Activated T-helper 2 cell treated with anti-CD3 and anti-CD28 coated beads, Interferon-gamma antibody, Interleukin-2, Interleukin-4, amounts not matched to agents 10 μg/mL and 5 μg/mL and 100 μg/mL, durations not matched to agents 14 hours and 24 hours and 36 hours (primary cell): ENCODE measurements around the gene LENG1. TPM values are rescaled to one million over a fixed set of nuclear protein-coding genes. Genes with fewer than 3 reads are reported as not detected.
"Not testable (repeated sequence)": the region's sequence is repeated elsewhere in the genome, so short reads cannot be mapped to it uniquely, and the experiment has no call there.

Source experiments
- DNase-seq: peaks from one replicate; pipeline ENCODE4 v3.0.0; 2021; ENCODE audit warnings: low spot score
- H3K27ac Mint-ChIP-seq: one replicate; pipeline ENCODE4 v1.8.0; 2021; ENCODE audit warnings: mixed read lengths
- H3K27me3 Mint-ChIP-seq: one replicate; pipeline ENCODE4 v1.8.0; 2021; ENCODE audit warnings: low read depth, mixed read lengths
- H3K36me3 Mint-ChIP-seq: one replicate; pipeline ENCODE4 v1.8.0; 2021; ENCODE audit warnings: low read depth, mixed read lengths
- H3K4me1 Mint-ChIP-seq: one replicate; pipeline ENCODE4 v1.8.0; 2021; ENCODE audit warnings: low read depth, mixed read lengths
- H3K4me3 Mint-ChIP-seq: one replicate; pipeline ENCODE4 v1.8.0; 2021; ENCODE audit warnings: low read depth, mild to moderate bottlenecking, moderate library complexity, mixed read lengths
- H3K9me3 Mint-ChIP-seq: one replicate; pipeline ENCODE4 v1.8.0; 2021; ENCODE audit warnings: mixed read lengths
- intact Hi-C: fragments of 100-400 bp; cut with micrococcal nuclease; formaldehyde crosslinking; loops from one replicate; pipeline ENCODE4 v1.15.1; 2023
- total RNA-seq: library from RNA; stranded (reverse); gene quantifications from 2 replicates; pipeline ENCODE4 v1.2.3, GENCODE V29; 2022

LENG1 gene
- total RNA-seq, 1 donor from 2014 or later: 4.0 TPM

DNA sequence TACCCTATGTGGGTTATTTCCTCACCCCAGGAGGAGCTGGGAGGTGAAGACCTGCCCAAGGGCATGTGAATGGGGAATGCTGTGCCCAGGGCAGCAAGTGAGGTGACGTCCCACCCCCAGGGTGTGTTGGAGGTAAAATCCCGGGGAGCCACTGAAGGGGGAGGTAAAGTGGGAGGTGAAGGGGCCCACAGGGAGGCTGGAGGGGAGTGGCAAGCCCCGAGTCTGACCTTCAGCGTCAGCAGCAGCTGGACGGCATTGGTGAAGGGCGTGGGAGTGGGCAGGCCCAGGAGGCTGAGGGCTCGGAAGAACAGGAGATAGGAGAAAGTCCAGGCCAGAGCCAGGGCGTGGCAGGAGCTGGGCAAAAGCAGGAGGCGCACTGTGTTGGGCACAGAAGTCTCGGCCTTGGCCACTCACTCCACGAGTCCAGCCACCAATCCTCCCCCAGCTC lies 27.4 kb upstream of the LENG1 start:
- Mint-ChIP-seq H3K9me3 (no peaks in the 10 kb centered on the region), H3K4me1 (peaks cover 21% of the 10 kb centered on the region), H3K27ac (peak overlapping the region; percentile 96), H3K27me3 (no peaks in the 10 kb centered on the region), H3K36me3 (peaks cover 46% of the 10 kb centered on the region), H3K4me3 (peak overlapping the region; percentile 89)
- no peak for DNase-seq
- intact Hi-C loops: no loop called here

DNA sequence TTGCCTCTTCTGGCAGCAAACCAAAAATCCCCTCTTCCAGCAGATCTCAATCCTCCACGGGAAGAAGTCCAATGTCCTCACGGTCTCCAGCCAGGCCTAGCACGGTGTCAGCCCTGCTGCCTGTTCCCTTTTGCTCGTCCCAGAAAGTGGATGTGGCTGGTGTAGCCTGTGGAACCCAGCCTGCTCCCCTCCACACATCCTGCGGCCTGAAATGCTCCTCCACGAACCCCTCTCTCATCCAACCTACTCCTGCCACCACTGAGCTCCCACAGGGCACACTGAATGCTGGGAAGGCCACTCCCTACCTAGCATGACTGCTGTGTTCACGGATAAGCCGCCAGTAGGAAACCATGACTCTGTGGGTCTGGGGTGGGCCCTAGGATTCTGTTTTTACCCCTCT lies 26.8 kb upstream of the LENG1 start:
- no peaks in the 10 kb centered on the region for H3K9me3 Mint-ChIP-seq
- DNase-seq: no peak
- peaks cover 47% of the 10 kb centered on the region for H3K36me3 Mint-ChIP-seq
- intact Hi-C loops: no loop called here
- no peak overlapping the region for H3K4me3 Mint-ChIP-seq
- H3K27ac Mint-ChIP-seq: peak overlapping the region; percentile 96
- peaks cover 16% of the 10 kb centered on the region for H3K4me1 Mint-ChIP-seq
- H3K27me3 Mint-ChIP-seq: no peaks in the 10 kb centered on the region

DNA sequence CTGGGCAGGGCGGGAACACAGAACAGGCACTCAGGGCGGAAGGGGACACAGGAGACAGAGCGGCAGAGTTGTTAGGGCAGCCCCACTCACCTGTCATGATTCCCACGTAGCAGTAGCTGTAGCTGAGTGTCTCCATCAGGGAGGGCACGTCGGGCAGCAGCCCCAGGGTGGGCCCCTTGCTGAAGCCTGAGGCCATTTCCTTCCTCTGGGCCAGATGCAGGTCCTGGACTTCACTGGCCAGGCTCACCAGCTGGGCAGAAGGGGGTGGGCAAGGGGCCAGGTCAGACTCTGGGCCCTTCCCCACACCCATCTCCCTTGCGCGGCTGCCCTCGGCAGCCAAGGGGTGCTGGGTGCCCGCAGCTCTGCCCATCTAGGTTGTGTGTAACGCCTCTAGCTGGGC lies 23.9 kb upstream of the LENG1 start:
- intact Hi-C loops: no loop called here
- Mint-ChIP-seq H3K27ac (no peak overlapping the region), H3K27me3 (no peaks in the 10 kb centered on the region), H3K4me3 (no peak overlapping the region), H3K4me1 (peaks cover 16% of the 10 kb centered on the region), H3K36me3 (peaks cover 70% of the 10 kb centered on the region), H3K9me3 (no peaks in the 10 kb centered on the region)
- no peak for DNase-seq

DNA sequence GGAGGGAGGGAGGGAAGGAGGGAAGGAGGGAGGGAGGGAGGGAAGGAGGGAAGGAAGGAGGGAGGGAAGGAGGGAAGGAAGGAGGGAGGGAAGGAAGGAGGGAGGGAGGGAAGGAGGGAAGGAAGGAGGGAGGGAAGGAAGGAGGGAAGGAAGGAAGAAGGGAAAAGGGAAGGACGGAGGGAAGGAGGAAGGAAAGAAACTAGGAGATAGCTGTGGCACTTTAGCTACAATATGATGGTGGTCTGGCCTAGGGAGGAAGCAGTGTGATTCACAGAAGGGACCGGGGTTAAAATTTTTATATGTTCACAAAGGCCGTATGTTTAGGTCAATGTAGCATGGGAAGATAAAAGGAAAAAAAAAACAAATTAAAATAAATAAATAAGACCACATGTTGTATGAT lies 22.4 kb upstream of the LENG1 start:
- H3K9me3 Mint-ChIP-seq, H3K4me3 Mint-ChIP-seq, DNase-seq, H3K4me1 Mint-ChIP-seq, H3K27ac Mint-ChIP-seq, intact Hi-C loops, H3K27me3 Mint-ChIP-seq: not testable (repeated sequence)
- peaks cover 62% of the 10 kb centered on the region for H3K36me3 Mint-ChIP-seq

DNA sequence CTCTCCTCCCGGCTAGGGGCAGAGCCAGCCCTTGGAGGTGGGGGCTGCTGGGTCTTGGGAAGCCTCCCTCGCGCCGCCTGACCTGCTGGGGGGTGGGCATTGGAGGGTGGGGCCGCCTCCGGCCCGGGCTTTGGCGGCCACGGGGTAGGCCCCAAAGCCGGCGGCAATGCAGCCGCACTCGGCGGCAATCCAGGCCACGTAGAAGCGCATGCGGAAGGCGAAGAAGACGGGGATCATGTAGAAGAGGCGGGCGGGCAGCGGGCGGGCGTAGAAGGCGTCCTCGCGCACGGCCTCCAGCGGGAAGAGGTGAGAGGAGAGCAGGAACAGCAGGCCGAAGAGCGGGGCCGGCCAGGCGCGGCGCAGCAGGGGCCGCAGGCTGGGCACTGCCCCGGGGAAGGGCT lies 21.2 kb upstream of the LENG1 start:
- DNase-seq: no peak
- Mint-ChIP-seq H3K36me3 (peaks cover 57% of the 10 kb centered on the region), H3K27ac (no peak overlapping the region), H3K4me3 (no peak overlapping the region), H3K27me3 (no peaks in the 10 kb centered on the region), H3K4me1 (peaks cover 7% of the 10 kb centered on the region), H3K9me3 (no peaks in the 10 kb centered on the region)
- intact Hi-C loops: no loop called here

DNA sequence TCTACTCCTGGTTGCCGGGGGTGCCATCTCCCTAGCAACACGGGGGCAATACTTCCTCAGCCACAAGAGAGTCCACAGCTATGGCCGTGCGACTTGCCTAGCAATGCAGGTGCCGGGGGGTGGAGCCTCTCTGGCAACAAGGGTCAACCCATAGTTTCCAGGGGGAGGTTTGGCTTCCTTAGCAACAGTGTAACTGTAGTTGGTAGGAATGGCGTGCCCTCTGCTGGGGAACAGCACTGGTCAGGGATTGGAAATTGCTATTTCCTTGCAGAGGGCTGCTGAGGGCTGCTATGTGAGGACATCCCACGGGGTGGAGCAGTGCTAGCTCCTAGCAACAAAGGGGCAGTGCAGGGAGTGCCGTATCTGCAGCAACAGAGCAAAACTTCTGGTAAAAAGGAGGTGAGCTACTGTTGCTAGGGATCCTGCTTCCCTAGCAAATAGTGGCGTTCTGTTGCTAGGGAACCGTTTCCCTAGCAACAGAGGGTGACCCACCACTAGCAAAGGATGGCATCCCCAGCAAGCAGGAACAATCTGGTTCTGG lies 20.5 kb upstream of the LENG1 start:
- H3K36me3 Mint-ChIP-seq: peaks cover 51% of the 10 kb centered on the region

DNA sequence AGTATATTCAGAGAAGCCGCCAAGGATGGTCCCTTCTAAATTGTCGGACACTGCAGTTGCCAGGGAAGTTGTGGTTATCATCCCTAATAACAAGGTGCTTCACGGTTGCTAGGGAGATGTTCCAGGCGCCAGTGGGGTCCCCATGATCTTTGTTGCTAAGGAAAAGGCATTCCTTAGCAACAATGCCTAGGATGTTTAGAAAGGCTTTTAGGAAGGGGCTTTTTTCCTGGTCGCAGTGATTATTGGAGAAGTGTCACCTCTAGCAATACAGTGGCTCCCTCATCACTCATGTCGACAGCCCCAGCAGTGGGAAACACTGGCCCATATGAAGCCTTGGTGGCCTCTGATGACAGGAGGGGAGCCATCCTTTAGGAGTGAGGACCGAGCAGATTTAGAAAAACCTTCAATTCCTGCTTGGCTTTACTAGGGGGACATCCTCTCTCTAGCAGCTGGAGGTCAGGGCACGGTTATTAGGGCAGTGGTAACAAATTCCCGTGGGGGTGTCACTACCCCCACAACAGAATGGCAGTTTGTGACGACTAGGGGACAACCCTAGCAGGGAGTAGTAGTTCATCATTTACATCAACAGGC lies 19.8 kb upstream of the LENG1 start:
- intact Hi-C loops: no loop called here
- Mint-ChIP-seq H3K4me1 (peaks cover 4% of the 10 kb centered on the region), H3K36me3 (peaks cover 51% of the 10 kb centered on the region), H3K27me3 (no peaks in the 10 kb centered on the region), H3K27ac (no peak overlapping the region), H3K9me3 (no peaks in the 10 kb centered on the region), H3K4me3 (no peak overlapping the region)
- DNase-seq: no peak

More for the DNA sequence above, 20.5 kb upstream of the LENG1 start:
- no peak for DNase-seq
- H3K27ac Mint-ChIP-seq: no peak overlapping the region
- intact Hi-C loops: no loop called here
- H3K4me3 Mint-ChIP-seq: no peak overlapping the region
- H3K27me3 Mint-ChIP-seq: no peaks in the 10 kb centered on the region
- H3K4me1 Mint-ChIP-seq: peaks cover 4% of the 10 kb centered on the region
- no peaks in the 10 kb centered on the region for H3K9me3 Mint-ChIP-seq

DNA sequence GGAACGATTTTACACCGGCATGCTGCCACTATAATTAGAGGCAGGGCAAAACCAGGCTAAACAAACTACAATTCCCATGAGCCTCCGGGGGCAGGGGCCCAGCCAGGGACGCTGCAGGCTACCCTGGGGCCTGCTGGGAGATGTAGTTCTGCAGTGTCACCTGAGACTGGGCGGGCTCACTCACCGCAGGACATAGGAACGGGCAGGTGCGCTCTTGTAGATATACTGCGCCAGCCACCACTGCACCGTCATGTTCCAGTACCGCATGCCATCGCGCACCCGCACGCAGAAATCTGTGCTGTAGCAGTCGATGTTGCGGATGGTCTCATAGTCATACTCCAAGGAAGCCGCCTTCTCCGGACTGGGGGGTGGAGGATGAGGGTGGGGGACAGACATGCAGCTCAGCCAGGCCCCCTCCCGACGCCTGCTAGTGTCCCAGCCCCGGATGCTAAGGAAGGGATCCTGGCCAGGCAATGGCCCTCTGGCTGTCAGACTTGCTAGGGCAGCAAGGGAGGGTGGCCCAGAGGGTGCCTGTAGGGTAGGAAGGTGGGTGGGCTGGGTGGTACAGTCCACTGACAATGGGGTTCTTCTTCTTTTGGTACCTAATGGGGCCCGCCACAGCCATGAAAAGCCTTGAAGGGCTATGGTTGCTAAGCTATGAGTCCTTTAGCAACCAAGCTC lies 19.2 kb upstream of the LENG1 start:
- DNase-seq: no peak
- Mint-ChIP-seq H3K27me3 (no peaks in the 10 kb centered on the region), H3K4me1 (peaks cover under 1% of the 10 kb centered on the region), H3K9me3 (no peaks in the 10 kb centered on the region), H3K36me3 (peaks cover 44% of the 10 kb centered on the region), H3K4me3 (no peak overlapping the region), H3K27ac (no peak overlapping the region)
- intact Hi-C loops: no loop called here

DNA sequence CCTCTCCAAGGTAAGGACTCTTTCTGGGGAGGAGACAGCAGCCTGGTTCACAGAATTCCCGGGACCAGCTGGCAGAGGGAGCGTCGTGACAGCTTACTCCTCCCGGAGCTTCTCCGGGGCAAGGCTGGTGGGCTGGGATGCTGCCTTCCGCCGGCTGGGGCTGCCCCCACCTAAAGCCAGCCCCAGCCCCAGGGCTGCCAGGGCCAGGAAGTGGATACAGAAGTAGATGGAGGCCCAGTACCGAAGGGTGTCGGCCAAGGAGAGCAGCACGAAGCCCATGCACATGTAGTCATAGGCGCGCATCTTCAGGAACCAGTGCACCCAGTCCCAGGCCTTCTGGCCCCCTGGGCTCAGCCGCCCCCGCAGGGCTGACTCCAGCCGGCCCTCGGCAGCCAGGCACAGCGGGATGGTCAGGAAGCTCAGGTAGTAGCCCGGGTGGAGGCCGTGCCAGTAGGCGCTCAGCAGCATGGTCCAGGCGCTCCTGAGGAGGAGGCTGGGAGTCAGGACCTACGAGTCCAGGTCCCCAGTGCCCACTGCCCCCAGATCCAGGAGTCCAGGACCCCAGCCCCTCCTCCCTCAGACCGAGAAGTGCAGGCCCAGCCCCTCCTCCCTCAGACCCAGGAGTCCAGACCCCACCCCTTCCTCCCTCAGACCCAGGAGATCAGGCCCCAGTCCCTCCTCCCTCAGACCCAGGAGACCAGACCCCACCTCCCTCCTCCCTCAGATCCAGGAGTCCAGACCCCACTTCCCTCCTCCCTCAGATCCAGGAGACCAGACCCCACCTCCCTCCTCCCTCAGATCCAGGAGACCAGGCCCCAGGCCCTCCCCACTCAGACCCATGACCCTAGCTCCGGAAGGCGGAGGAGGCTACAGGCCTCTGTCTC lies 14.7 kb upstream of the LENG1 start:
- Mint-ChIP-seq H3K4me1 (no peaks in the 10 kb centered on the region), H3K9me3 (no peaks in the 10 kb centered on the region), H3K27ac (no peak overlapping the region), H3K4me3 (no peak overlapping the region), H3K27me3 (no peaks in the 10 kb centered on the region), H3K36me3 (peaks cover 18% of the 10 kb centered on the region)
- no peak for DNase-seq
- intact Hi-C loops: no loop called here

DNA sequence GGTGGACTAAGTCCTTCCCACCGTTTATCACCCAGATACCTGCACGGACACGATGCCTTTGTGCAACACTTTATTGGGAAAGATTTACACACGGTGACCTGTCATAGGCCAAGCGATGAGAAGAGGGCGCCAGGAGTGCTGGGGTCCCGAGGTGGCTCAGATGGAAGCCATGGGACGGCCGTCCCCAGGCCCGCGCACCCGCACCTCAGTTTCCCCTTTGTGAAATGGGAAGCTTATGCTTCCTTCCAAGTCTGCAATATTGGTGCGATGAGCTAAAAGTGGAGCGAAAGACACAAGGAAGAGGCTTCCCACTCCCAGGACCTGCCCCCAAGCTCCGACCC lies 13.8 kb upstream of the LENG1 start:
- Mint-ChIP-seq H3K4me1 (no peaks in the 10 kb centered on the region), H3K27ac (no peak overlapping the region), H3K4me3 (no peak overlapping the region), H3K9me3 (no peaks in the 10 kb centered on the region), H3K27me3 (no peaks in the 10 kb centered on the region), H3K36me3 (peaks cover 9% of the 10 kb centered on the region)
- intact Hi-C loops: no loop called here
- DNase-seq: no peak

DNA sequence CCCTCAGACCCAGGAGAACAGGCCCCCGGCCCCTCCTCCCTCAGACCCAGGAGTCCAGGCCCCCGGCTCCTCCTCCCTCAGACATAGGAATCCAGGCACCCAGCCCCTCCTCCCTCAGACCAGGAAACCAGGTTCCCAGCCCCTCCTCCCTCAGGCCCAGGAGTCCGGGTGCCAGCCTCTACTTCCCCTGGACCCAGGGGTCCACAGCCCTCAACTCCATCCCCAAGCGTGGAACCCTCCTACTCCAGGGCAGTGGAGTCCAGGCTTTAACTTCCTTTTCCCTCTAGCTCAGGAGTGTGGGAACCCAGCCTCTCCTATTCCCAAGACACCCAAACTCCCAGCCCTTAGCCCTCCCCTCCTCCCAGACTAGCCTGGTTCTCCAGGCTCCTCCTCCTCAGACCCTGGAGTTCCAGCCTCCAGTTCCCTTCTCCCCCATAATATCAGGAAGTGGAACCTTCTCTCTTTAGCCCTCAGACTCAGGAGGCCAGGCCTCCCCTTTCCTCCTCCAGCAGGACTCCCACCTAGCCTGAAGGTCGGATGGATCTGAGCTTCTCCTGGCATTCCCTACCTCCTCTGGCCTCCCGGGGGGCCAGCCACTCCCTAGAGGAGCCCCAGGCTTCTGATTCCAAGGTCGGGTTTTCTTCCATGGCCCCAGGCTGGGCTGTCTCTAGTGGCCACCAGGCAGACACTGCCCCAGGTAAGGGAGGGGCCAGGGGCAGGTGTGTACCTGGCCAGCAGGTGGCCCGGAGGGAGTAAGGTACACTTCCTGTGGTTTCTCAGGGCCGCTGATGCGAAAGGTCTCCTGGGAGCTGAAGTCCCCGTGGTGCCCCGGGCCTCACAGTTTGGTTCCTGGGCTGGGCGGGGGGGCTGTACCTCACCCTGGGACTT lies 13.2 kb upstream of the LENG1 start, which contains the start of gene TMC4:
Gene TMC4, minus strand, starts transcription at position 690 of the 888 bp plus-strand sequence. Its CDS starts 43 bp downstream, at position 647.
- H3K9me3 Mint-ChIP-seq: no peaks in the 10 kb centered on the region
- DNase-seq: no peak
- H3K27me3 Mint-ChIP-seq: no peaks in the 10 kb centered on the region
- intact Hi-C loops: no loop called here
- H3K4me3 Mint-ChIP-seq: no peak within 1 kb of the TSS
- no peaks in the 10 kb centered on the region for H3K4me1 Mint-ChIP-seq
- H3K36me3 Mint-ChIP-seq: peaks cover 5% of the 10 kb centered on the region
- H3K27ac Mint-ChIP-seq: no peak within 1 kb of the TSS

DNA sequence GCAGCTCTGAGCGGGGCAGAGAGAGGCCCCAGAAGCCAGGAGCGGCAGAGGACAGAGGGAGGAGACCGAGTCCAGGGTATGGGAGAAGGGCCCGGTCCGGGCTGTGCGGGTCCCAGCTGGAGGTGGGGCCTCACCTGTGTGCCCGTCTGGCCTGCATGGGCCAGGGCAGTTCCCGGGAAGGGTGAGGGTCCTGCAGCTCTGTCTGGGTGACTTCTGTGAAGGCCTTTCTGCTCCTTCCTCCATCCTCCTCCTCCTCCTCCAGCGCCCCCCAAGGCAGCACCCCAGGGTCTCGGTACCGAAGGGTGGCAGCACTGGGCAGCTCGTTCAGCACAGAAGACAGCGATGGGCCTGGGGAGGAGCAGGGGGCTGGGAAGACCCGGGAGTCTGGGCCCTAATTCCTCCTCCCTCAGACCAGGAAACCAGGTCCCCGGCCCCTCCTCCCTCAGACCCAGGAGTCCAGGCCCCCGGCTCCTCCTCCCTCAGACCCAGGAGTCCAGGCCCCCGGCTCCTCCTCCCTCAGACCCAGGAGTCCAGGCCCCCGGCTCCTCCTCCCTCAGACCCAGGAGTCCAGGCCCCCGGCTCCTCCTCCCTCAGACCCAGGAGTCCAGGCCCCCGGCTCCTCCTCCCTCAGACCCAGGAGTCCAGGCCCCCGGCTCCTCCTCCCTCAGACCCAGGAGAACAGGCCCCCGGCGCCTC lies 12.4 kb upstream of the LENG1 start:
- not testable (repeated sequence) for DNase-seq, H3K27me3 Mint-ChIP-seq, H3K4me1 Mint-ChIP-seq, H3K9me3 Mint-ChIP-seq, H3K27ac Mint-ChIP-seq, H3K4me3 Mint-ChIP-seq, H3K36me3 Mint-ChIP-seq
- intact Hi-C loops: loop anchor here (1.0 kb wide), 1 partner anchor 24 kb away; no protein-coding TSS in a partner anchor
